ENCODE measurements around the gene CDC42SE1.

Gene CDC42SE1

DNA sequence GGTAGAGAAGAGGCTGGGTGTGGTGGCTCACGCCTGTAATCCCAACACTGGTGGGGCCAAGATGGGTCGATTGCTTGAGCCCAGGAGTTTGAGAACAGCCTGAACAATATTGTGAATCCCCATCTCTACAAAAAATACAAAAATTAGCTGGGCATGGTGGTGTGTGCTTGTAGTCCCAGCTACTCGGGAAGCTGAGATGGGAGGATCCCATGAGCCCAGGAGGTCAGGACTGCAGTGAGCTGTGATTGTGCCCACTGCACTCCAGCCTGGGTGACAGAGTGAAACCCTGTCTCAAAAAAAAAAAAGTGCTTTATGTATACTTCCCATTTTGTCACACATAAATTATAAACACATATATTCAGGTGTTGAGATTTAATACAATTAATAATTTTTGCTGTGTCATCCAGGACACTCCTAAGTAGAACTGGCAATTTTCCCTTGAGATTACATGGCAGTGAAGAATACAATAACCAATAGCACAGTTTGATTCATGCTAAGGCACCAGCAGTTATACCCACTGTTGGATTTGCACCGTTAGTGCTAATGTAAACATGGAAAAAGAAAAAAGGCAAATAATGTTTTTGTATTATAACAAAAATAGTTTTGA lies 26.6 kb upstream of the CDC42SE1 start:
- H3K27ac Mint-ChIP-seq = no peak overlapping the region
- no peaks in the 10 kb centered on the region for H3K27me3 Mint-ChIP-seq (ENCODE audit: low read depth)
- H3K9me3 Mint-ChIP-seq = no peaks in the 10 kb centered on the region
- no peaks in the 10 kb centered on the region for H3K36me3 Mint-ChIP-seq (ENCODE audit: low read depth)
- TF ChIP-seq, protein P1, sequence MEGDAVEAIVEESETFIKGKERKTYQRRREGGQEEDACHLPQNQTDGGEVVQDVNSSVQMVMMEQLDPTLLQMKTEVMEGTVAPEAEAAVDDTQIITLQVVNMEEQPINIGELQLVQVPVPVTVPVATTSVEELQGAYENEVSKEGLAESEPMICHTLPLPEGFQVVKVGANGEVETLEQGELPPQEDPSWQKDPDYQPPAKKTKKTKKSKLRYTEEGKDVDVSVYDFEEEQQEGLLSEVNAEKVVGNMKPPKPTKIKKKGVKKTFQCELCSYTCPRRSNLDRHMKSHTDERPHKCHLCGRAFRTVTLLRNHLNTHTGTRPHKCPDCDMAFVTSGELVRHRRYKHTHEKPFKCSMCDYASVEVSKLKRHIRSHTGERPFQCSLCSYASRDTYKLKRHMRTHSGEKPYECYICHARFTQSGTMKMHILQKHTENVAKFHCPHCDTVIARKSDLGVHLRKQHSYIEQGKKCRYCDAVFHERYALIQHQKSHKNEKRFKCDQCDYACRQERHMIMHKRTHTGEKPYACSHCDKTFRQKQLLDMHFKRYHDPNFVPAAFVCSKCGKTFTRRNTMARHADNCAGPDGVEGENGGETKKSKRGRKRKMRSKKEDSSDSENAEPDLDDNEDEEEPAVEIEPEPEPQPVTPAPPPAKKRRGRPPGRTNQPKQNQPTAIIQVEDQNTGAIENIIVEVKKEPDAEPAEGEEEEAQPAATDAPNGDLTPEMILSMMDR (IDR thresholded peaks at IDR 0.05; ENCODE audit: unreplicated experiment in 3 of 3) = no peak
- no peak overlapping the region for H3K4me3 Mint-ChIP-seq
- H3K4me1 Mint-ChIP-seq = no peaks in the 10 kb centered on the region

- Mint-ChIP-seq H3K4me1 (peaks cover 14% of the 10 kb centered on the region), H3K27me3 (ENCODE audit: low read depth) (no peaks in the 10 kb centered on the region), H3K27ac (peak overlapping the region; percentile 97 to 100 (median 100)), H3K4me3 (peak overlapping the region; percentile 95), H3K36me3 (ENCODE audit: low read depth) (peaks cover 20% of the 10 kb centered on the region), H3K9me3 (no peaks in the 10 kb centered on the region)
- TF ChIP-seq, protein P1 (IDR thresholded peaks at IDR 0.05; ENCODE audit: unreplicated experiment in 3 of 3) = no peak
Measured at GRCh38 chr1:151072224-151072623, 12.8 kb upstream of the CDC42SE1 start.

GRCh38 chr1:151070474-151071276 lies 11.3 kb upstream of the CDC42SE1 start, which contains the start of gene GABPB2:
GABPB2 (plus strand) TSS chr1:151070761; CDS start chr1:151088190, 17,429 bp downstream.
- no peaks in the 10 kb centered on the region for H3K9me3 Mint-ChIP-seq
- H3K4me3 Mint-ChIP-seq = peak within 1 kb of the TSS; percentile 95
- peaks cover 15% of the 10 kb centered on the region for H3K4me1 Mint-ChIP-seq
- no peaks in the 10 kb centered on the region for H3K27me3 Mint-ChIP-seq (ENCODE audit: low read depth)
- H3K27ac Mint-ChIP-seq = peak within 1 kb of the TSS; percentile 100
- peaks cover 26% of the 10 kb centered on the region for H3K36me3 Mint-ChIP-seq (ENCODE audit: low read depth)
- TF ChIP-seq, protein P1 (IDR thresholded peaks at IDR 0.05; ENCODE audit: unreplicated experiment in 3 of 3) = peak; percentile 96 to 97 (median 97)

DNA sequence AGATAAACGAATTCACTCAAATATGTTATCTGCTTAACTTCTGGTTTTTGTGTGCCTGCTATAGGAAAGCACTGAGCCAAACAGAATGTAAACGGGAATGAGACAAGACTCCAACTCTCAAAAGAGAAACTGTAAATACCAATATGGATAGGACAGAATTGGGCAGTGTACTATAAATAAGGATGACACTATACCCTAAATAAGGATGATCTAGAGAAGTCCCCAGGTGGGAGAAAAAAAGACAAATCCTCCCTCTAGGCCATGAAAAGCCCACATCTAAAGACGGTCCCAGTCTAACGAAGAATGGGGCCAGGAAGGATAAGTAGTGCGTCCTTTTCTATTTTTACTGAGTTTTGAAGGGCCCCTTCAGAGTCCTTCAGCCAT lies 9.7 kb upstream of the CDC42SE1 start:
- Mint-ChIP-seq H3K27me3 (ENCODE audit: low read depth) (no peaks in the 10 kb centered on the region), H3K36me3 (ENCODE audit: low read depth) (peaks cover 34% of the 10 kb centered on the region), H3K9me3 (no peaks in the 10 kb centered on the region), H3K27ac (peak overlapping the region; percentile 93 to 100 (median 96)), H3K4me1 (peaks cover 29% of the 10 kb centered on the region), H3K4me3 (peak overlapping the region; percentile 70 to 95 (median 85))
- TF ChIP-seq, protein P1 (IDR thresholded peaks at IDR 0.05; ENCODE audit: unreplicated experiment in 3 of 3) = no peak

DNA sequence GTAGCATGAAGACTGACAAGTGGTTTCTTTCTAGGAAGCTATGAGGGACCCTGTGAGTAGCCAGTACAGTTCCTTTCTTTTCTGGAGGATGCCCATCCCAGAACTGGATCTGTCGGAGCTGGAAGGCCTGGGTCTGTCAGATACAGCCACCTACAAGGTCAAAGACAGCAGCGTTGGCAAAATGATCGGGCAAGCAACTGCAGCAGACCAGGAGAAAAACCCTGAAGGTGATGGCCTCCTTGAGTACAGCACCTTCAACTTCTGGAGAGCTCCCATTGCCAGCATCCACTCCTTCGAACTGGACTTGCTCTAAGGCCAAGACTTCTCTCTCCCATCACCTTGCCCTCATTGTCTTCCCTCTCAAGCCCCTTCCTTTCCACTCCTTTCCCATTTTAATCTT lies 7.8 kb upstream of the CDC42SE1 start:
- TF ChIP-seq, protein P1 (IDR thresholded peaks at IDR 0.05; ENCODE audit: unreplicated experiment in 3 of 3) = no peak
- Mint-ChIP-seq H3K27me3 (ENCODE audit: low read depth) (no peaks in the 10 kb centered on the region), H3K36me3 (ENCODE audit: low read depth) (peaks cover 30% of the 10 kb centered on the region), H3K9me3 (no peaks in the 10 kb centered on the region), H3K4me3 (no peak overlapping the region), H3K4me1 (peaks cover 38% of the 10 kb centered on the region), H3K27ac (peak overlapping the region in 2 of 3 experiments; percentile 31 to 44)

Measured in nephron (organoid).